HepG2 (cell line): ENCODE measurements around the gene BBS9. TPM values are rescaled to one million over a fixed set of nuclear protein-coding genes. Genes with fewer than 3 reads are reported as not detected.

ENCODE experiments used
- ATAC-seq: fragments of 200-7000 bp; cut with Tn5 transposase; 3 replicates; pipeline ENCODE4 v1.9.1; 2020; ENCODE audit warnings: mild to moderate bottlenecking, moderate library complexity
- BruUV-seq: library from RNA; stranded (reverse); fragments of 400-500 nt; replicated peaks from 2 replicates; lab custom pipeline; 2021; lab: Mats Ljungman, UMichigan
- CTCF ChIA-PET: fragments of 300-600 bp; formaldehyde crosslinking; extraction: SDS; loops from one replicate; lab custom pipeline; 2021; ENCODE audit warnings: low total read pairs, inconsistent platforms, low intra/inter-chr PET ratio; lab: Yijun Ruan, JAX
- POLR2A ChIA-PET: fragments of 350-600 bp; sonication (Branson Sonifier 250); formaldehyde crosslinking; loops from one replicate; lab custom pipeline; 2020; ENCODE audit warnings: antibody characterized with exemption, inconsistent platforms; lab: Yijun Ruan, JAX
- DNase-seq: peaks from one replicate; pipeline ENCODE4 v3.0.0-alpha.2; 2015; ENCODE audit warnings: low spot score
- FAIRE-seq: peaks from 3 replicates; lab custom pipeline; 2011; peaks lifted over from hg19 to GRCh38; lab: Jason Lieb, UNC
- H2AFZ ChIP-seq: one replicate; pipeline ENCODE4 v1.6.1; 2011; ENCODE audit warnings: low read length, inconsistent platforms
- H3K27ac ChIP-seq: fragments of 300-600 bp; 3 replicates; pipeline ENCODE4 v1.8.0; 2011; ENCODE audit warnings: mixed run types, mild to moderate bottlenecking, mixed read lengths, low read length, inconsistent platforms; ENCODE audit not compliant: insufficient read depth; ENCODE audit errors: extremely low read length
- H3K27me3 ChIP-seq, 2 experiments: fragments of 200-600 bp in 1 of 2; 2 replicates in 1 of 2; 3 replicates in 1 of 2; pipeline versions ENCODE4 v1.6.0 to v1.8.0; 2011; ENCODE audit warnings: low read length in 2 of 2, mild to moderate bottlenecking in 2 of 2, moderate library complexity in 2 of 2, inconsistent platforms in 1 of 2; ENCODE audit not compliant: insufficient read depth in 2 of 2, control insufficient read depth in 1 of 2
- H3K36me3 ChIP-seq, 2 experiments: fragments of 200-600 bp in 1 of 2; replicated peaks in 1 of 2; 2 replicates in 1 of 2; 3 replicates in 1 of 2; pipeline versions ENCODE4 v1.5.1 to v1.8.0; 2011; ENCODE audit warnings: low read length in 2 of 2, inconsistent platforms in 1 of 2; ENCODE audit not compliant: insufficient read depth in 2 of 2, control insufficient read depth in 1 of 2
- H3K4me1 ChIP-seq: 2 replicates; pipeline ENCODE4 v1.5.1; 2012; ENCODE audit warnings: low read length, inconsistent platforms; ENCODE audit not compliant: insufficient read depth
- H3K4me2 ChIP-seq: 2 replicates; pipeline ENCODE4 v1.6.0; 2011; ENCODE audit warnings: low read depth, low read length, inconsistent platforms
- H3K4me3 ChIP-seq, 3 experiments: fragments of 200-600 bp in 1 of 3; sonication (generic), shearing (Covaris generic) in 1 of 3; replicated peaks in 1 of 3; 2 replicates each; pipeline ENCODE4 v1.5.1; 2011 to 2016; ENCODE audit warnings: low read length in 3 of 3, inconsistent platforms in 2 of 3, low read depth in 2 of 3, mild to moderate bottlenecking in 2 of 3, control low read depth in 1 of 3, mixed read lengths in 1 of 3; ENCODE audit not compliant: insufficient read depth in 1 of 3
- H3K79me2 ChIP-seq: one replicate; pipeline ENCODE4 v1.6.1; 2011; ENCODE audit warnings: low read length, inconsistent platforms; ENCODE audit not compliant: insufficient read depth
- H3K9ac ChIP-seq: 2 replicates; pipeline ENCODE4 v1.6.0; 2011; ENCODE audit warnings: mild to moderate bottlenecking, low read depth, low read length, inconsistent platforms; ENCODE audit not compliant: insufficient read depth
- H3K9me3 ChIP-seq: 2 replicates; pipeline ENCODE4 v1.5.1; 2012; ENCODE audit warnings: mild to moderate bottlenecking, low read length
- H4K20me1 ChIP-seq: 2 replicates; pipeline ENCODE4 v1.6.0; 2011; ENCODE audit warnings: inconsistent platforms, mild to moderate bottlenecking, low read length, moderate library complexity; ENCODE audit not compliant: insufficient read depth
- GRHL1 ChIP-seq: sonication (generic); formaldehyde crosslinking; conservative IDR thresholded peaks from 2 replicates; pipeline ENCODE4 v1.8.0; 2022; ENCODE audit warnings: missing genetic modification reagents
- MTERF4 ChIP-seq: sonication (generic); formaldehyde crosslinking; IDR thresholded peaks from 2 replicates; pipeline ENCODE4 v1.8.0; 2023; ENCODE audit warnings: mild to moderate bottlenecking, missing genetic modification reagents
- POGK ChIP-seq: sonication (generic); formaldehyde crosslinking; conservative IDR thresholded peaks from 2 replicates; pipeline ENCODE4 v1.8.0; 2022; ENCODE audit warnings: mild to moderate bottlenecking, moderate library complexity, missing genetic modification reagents
- PRPF4 ChIP-seq: fragments of 200-400 bp; formaldehyde crosslinking; IDR thresholded peaks from 2 replicates; pipeline ENCODE4 v1.6.1; 2016; ENCODE audit warnings: low read length, low read depth; ENCODE audit not compliant: poor library complexity, severe bottlenecking
- RBAK ChIP-seq: sonication (generic); formaldehyde crosslinking; IDR thresholded peaks from 2 replicates; pipeline ENCODE4 v1.5.1; 2020; ENCODE audit warnings: mild to moderate bottlenecking, missing genetic modification reagents
- SETDB1 ChIP-seq: sonication (generic); formaldehyde crosslinking; IDR thresholded peaks from 2 replicates; pipeline ENCODE4 v1.5.1; 2020; ENCODE audit warnings: missing genetic modification reagents, mild to moderate bottlenecking, borderline replicate concordance
- ZBTB43 ChIP-seq: sonication (generic); formaldehyde crosslinking; conservative IDR thresholded peaks from 2 replicates; pipeline ENCODE4 v1.4.0; 2020; ENCODE audit warnings: missing genetic modification reagents
- ZNF121 ChIP-seq: sonication (generic); formaldehyde crosslinking; IDR thresholded peaks from 2 replicates; pipeline ENCODE4 v1.5.0; 2020; ENCODE audit warnings: mild to moderate bottlenecking, missing genetic modification reagents
- ZNF556 ChIP-seq: sonication (generic); formaldehyde crosslinking; IDR thresholded peaks from 2 replicates; pipeline ENCODE4 v1.4.0; 2020; ENCODE audit warnings: mild to moderate bottlenecking, missing genetic modification reagents, borderline replicate concordance
- ZNF639 ChIP-seq: conservative IDR thresholded peaks from 2 replicates; pipeline ENCODE4 v1.6.1; 2018; ENCODE audit warnings: missing genetic modification reagents
- WGBS: methylation state at CpG from one replicate; pipeline ENCODE4 v1.1.6; 2017; ENCODE audit warnings: low lambda C conversion rate; 5-methylcytosine and 5-hydroxymethylcytosine counted together
- in situ Hi-C: cut with HindIII; loops from 2 replicates; pipeline ENCODE4 v1.10.0; 2017; ENCODE audit warnings: low pct_unique_long_range_greater_than_20kb; ENCODE audit not compliant: extremely low pct_ligation_motif_present
- intact Hi-C: fragments of 100-400 bp; cut with micrococcal nuclease; formaldehyde crosslinking; loops from one replicate; pipeline ENCODE4 v1.10.0; 2022; ENCODE audit not compliant: unreplicated experiment
- polyA plus RNA-seq, 8 experiments: library from polyadenylated mRNA; depleted of rRNA in 3 of 8; stranded (reverse) in 7 of 8; unstranded in 1 of 8; fragments of >200 nt; fragmentation: Illumina TruSeq in 4 of 8; extraction: Trizol in 4 of 8; gene quantifications; 2 replicates each; pipeline versions ENCODE4 v1.2.1 to v1.2.3, GENCODE V29; 2011 to 2016; ENCODE audit warnings: low read depth in 4 of 8, missing spikeins in 1 of 8, mixed read lengths in 1 of 8; ENCODE audit not compliant: insufficient read depth in 1 of 8
- total RNA-seq, 5 experiments: library from RNA; depleted of rRNA; stranded (reverse); fragments of >200 nt; fragmentation: Illumina TruSeq; extraction: Trizol; gene quantifications; 2 replicates each; pipeline ENCODE4 v1.2.3, GENCODE V29; 2016; ENCODE audit warnings: low read depth in 1 of 5

BBS9 gene
- total and polyA plus RNA-seq, 2 of the 13 experiments (the other 11 are each of a cell fraction or from before 2014, with no cell fraction given): 5.1 to 7.8 TPM

- in situ Hi-C loops: no loop called here
- ATAC-seq (no peak), FAIRE-seq (no peak), DNase-seq (no peak)
- Histone ChIP-seq H2AFZ (no peak overlapping the region), H3K4me1 (peaks cover 5% of the 10 kb centered on the region; the same call in 1 of the 2 replicates), H3K4me2 (no peak overlapping the region), H3K9ac (no peak overlapping the region), H4K20me1 (no peaks in the 10 kb centered on the region), H3K9me3 (no peaks in the 10 kb centered on the region)
- CTCF ChIA-PET: no interaction called here
- TF ChIP-seq MTERF4 (no peak), POGK (CRISPR knock-in tag) (no peak), SETDB1 (no peak), ZNF121 (CRISPR knock-in tag) (no peak), ZBTB43 (no peak), PRPF4 (no peak), GRHL1 (CRISPR knock-in tag) (no peak), ZNF556 (CRISPR knock-in tag) (no peak), ZNF639 (CRISPR knock-in tag) (no peak), RBAK (no peak)
- TF ChIP-seq, all 625 proteins: peak for 0
- no peaks in the 10 kb centered on the region for H3K79me2 ChIP-seq
- no peaks in the 10 kb centered on the region for H3K27me3 ChIP-seq
- intact Hi-C loops: no loop called here
- no peak overlapping the region for H3K27ac ChIP-seq
- 58% methylated on average over 6 of the region's 6 CpGs for WGBS
- no peak overlapping the region for H3K4me3 ChIP-seq
- POLR2A ChIA-PET: no interaction called here
- no TSS peak for BruUV-seq
- H3K36me3 ChIP-seq: no peaks in the 10 kb centered on the region
Measured at GRCh38 chr7:33558549-33559323, 429.4 kb downstream of the BBS9 start.
